Measurements from ENCODE around the gene SWT1. TPM values are rescaled to one million over a fixed set of nuclear protein-coding genes. Genes with fewer than 3 reads are reported as not detected.
"Not testable (repeated sequence)": the region's sequence is repeated elsewhere in the genome, so short reads cannot be mapped to it uniquely, and the experiment has no call there.

The SWT1 gene
- polyA plus RNA-seq, 1 donor = 6.4 TPM

- no peak for DNase-seq (ENCODE audit: low read depth)
These were observed 162.1 kb downstream of the SWT1 start for GRCh38 chr1:185319139-185319475.

DNA sequence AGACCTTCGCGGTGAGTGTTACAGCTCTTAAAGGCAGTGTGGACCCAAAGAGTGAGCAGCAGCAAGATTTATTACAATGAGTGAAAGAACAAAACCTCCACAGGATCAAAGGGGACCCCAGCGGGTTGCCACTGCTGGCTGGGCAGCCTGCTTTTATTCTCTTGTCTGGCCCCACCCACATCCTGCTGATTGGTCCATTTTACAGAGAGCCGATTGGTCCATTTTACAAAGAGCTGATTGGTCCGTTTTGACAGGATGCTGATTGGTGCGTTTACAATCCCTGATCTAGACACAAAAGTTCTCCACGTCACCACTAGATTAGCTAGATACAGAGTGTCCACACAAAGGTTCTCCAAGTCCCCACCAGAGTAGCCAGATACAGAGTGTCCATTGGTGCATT, 164.1 kb downstream of the SWT1 start:
- DNase-seq (ENCODE audit: low read depth) = not testable (repeated sequence)

GRCh38 chr1:185321653-185322221, 164.8 kb downstream of the SWT1 start:
- not testable (repeated sequence) for DNase-seq (ENCODE audit: low read depth)

DNA sequence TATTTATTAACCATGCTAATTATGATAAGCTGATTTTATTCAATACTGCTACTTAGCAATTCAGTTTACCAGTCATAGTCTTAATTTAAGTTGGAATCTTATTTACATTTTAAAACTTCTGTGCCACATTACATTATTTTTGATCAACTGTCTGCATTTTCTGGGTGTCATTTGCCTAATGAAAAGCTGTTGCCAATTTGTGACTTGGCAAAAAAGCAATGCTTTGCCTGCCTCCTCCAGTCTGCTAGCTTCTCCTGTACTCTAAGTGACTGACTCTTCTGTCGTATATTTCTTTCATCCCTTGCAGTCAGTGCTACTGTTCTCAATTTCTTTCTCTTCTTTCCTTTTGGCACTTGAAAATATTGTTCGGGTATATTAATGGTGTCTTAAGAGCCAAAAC, 165.7 kb downstream of the SWT1 start:
- DNase-seq (ENCODE audit: low read depth) = no peak

DNA sequence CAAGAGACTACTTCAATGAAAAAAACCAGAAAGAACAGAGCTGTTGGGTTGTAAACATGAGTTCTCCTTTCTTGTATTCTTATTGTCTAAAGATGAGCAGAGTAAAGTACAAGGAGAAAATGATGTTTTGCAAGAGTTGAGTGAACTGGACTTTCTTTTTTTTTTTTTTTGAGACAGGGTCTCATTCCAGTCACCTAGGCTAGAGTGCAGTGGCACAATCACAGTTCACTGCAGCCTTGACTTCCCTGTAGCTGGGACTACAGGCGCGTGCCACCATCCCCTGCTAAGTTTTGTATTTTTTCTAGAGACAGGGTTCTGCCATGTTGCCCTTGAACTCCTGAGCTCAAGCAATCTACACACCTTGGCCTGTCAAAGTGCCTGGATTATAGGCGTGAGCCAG, 167.2 kb downstream of the SWT1 start:
- DNase-seq (ENCODE audit: low read depth) = no peak

- DNase-seq (ENCODE audit: low read depth) = no peak
These were observed 168.4 kb downstream of the SWT1 start for GRCh38 chr1:185325413-185325812.

- no peak for DNase-seq (ENCODE audit: low read depth)
These were observed 171.3 kb downstream of the SWT1 start for GRCh38 chr1:185328255-185328654.

GRCh38 chr1:185334182-185334581, 177.2 kb downstream of the SWT1 start:
- no peak for DNase-seq (ENCODE audit: low read depth)

GRCh38 chr1:185337246-185337645, 180.3 kb downstream of the SWT1 start:
- DNase-seq (ENCODE audit: low read depth) = no peak

- DNase-seq (ENCODE audit: low read depth) = no peak
These were observed 182.0 kb downstream of the SWT1 start for GRCh38 chr1:185338719-185339622.

DNA sequence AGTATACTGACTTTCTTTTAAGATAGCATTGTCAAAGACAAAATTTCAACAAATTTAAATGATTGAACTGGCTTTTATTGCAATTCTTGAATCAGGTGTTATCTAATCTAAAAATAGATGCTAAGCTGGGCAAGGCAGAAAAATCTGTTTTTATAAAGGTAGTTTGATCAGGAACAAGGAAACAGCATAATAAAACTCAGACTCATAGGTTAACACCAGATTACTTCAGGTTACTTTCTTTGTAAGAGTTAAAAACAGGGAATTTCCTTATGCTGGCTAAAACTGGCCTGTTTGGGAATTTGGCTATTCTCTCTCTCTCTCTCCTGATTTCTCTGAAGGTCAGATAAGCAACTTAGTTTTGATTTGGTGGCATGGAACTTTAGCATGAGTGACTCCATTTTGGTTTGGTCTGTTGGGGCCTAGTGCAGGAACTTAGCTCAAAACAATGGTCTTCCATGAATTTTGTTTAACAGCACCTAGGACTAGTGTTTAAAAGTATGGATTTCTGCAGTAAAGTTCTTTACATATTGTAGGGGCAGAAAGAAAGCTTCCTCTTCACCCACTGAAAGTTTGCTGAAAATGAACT, 184.3 kb downstream of the SWT1 start:
- DNase-seq (ENCODE audit: low read depth) = no peak

Other genes with a start within 250 kb of the SWT1 start
- 48.1 TPM for gene NIBAN1, start 182.7 kb upstream of the SWT1 start, polyA plus RNA-seq (ENCODE audit: insufficient read length)
- gene RNF2, start 111.6 kb upstream of the SWT1 start, polyA plus RNA-seq (ENCODE audit: insufficient read length) = 38.5 TPM
- gene TRMT1L, start 214 bp upstream of the SWT1 start, polyA plus RNA-seq (ENCODE audit: insufficient read length) = 15.1 TPM
- 68.0 TPM for gene IVNS1ABP, start 160.1 kb downstream of the SWT1 start, polyA plus RNA-seq (ENCODE audit: insufficient read length)

Measured in forelimb muscle (tissue), 1 donor.